MCF 10A (cell line): Measurements from ENCODE around the gene AMPD2. TPM values are rescaled to one million over a fixed set of nuclear protein-coding genes. Genes with fewer than 3 reads are reported as not detected.

Source experiments
- BruUV-seq: library from RNA; stranded (reverse); fragments of 400-500 nt; replicated peaks from 2 replicates; lab custom pipeline; 2021; lab: Mats Ljungman, UMichigan
- CTCF ChIA-PET: fragments of 300-600 bp; sonication (Branson Sonifier 250); formaldehyde crosslinking; extraction: SDS; loops from one replicate; lab custom pipeline; 2021; ENCODE audit warnings: antibody characterized with exemption, inconsistent platforms; lab: Yijun Ruan, JAX
- POLR2A ChIA-PET: fragments of 300-600, 350-650 bp; sonication (Branson Sonifier 250); formaldehyde crosslinking; extraction: SDS; loops from one replicate; lab custom pipeline; 2020; ENCODE audit warnings: antibody characterized with exemption, inconsistent platforms; lab: Yijun Ruan, JAX
- DNase-seq: peaks from one replicate; pipeline ENCODE4 v3.0.0-alpha.2; 2018; ENCODE audit not compliant: unreplicated experiment
- H3K27ac Mint-ChIP-seq: one replicate; pipeline ENCODE4 v1.8.0; 2022; ENCODE audit warnings: mild to moderate bottlenecking, low read depth, mixed read lengths; ENCODE audit not compliant: unreplicated experiment
- H3K27me3 Mint-ChIP-seq: one replicate; pipeline ENCODE4 v1.8.0; 2022; ENCODE audit warnings: mixed read lengths; ENCODE audit not compliant: insufficient read depth, unreplicated experiment
- H3K36me3 Mint-ChIP-seq: one replicate; pipeline ENCODE4 v1.8.0; 2022; ENCODE audit warnings: mild to moderate bottlenecking, moderate library complexity, mixed read lengths; ENCODE audit not compliant: insufficient read depth, unreplicated experiment
- H3K4me1 Mint-ChIP-seq: one replicate; pipeline ENCODE4 v1.8.0; 2022; ENCODE audit warnings: mixed read lengths; ENCODE audit not compliant: insufficient read depth, unreplicated experiment
- H3K4me3 Mint-ChIP-seq: one replicate; pipeline ENCODE4 v1.8.0; 2022; ENCODE audit warnings: mild to moderate bottlenecking, moderate library complexity, mixed read lengths; ENCODE audit not compliant: unreplicated experiment
- H3K9me3 Mint-ChIP-seq: one replicate; pipeline ENCODE4 v1.8.0; 2022; ENCODE audit warnings: mixed read lengths; ENCODE audit not compliant: unreplicated experiment
- CTCF ChIP-seq: fragments of 200-600 bp; IDR thresholded peaks from one replicate; pipeline ENCODE4 v1.8.0; 2022; ENCODE audit warnings: antibody characterized with exemption, mild to moderate bottlenecking; ENCODE audit not compliant: unreplicated experiment
- intact Hi-C: fragments of 100-400 bp; cut with micrococcal nuclease; formaldehyde crosslinking; loops from 2 replicates; pipeline ENCODE4 v1.14.1; 2022
- total RNA-seq: library from RNA; stranded (reverse); gene quantifications from 2 replicates; pipeline ENCODE4 v1.2.3, GENCODE V29; 2022

AMPD2 gene
- total RNA-seq, 1 experiment from 2014 or later: 49.5 TPM

- ChIA-PET CTCF (interaction anchor here (0.7 to 11.4 kb wide), 5 partner anchors 8 to 75 kb away, joined by 3 to 96 read pairs (median 4); no protein-coding TSS in a partner anchor), POLR2A (interaction anchor here (2.8 to 5.8 kb wide), 2 partner anchors 73 to 364 kb away, joined by 13 to 99 read pairs; partner anchors contain the start of genes AHCYL1 and GNAI3)
- DNase-seq: no peak
- Mint-ChIP-seq H3K4me1 (peaks cover 37% of the 10 kb centered on the region), H3K36me3 (no peaks in the 10 kb centered on the region), H3K27ac (peak overlapping the region; percentile 92), H3K4me3 (peak overlapping the region; percentile 97), H3K9me3 (no peaks in the 10 kb centered on the region), H3K27me3 (no peaks in the 10 kb centered on the region)
- BruUV-seq: TSS peak; percentile 11
- intact Hi-C loops: loop anchor here (2.0 kb wide), 1 partner anchor 73 kb away; the partner anchor contains the start of gene GNAI3
- no peak for TF ChIP-seq CTCF
Observed at GRCh38 chr1:109621379-109622136, 1.9 kb downstream of the AMPD2 start.

- no peaks in the 10 kb centered on the region for H3K9me3 Mint-ChIP-seq
- peak overlapping the region; percentile 92 for H3K27ac Mint-ChIP-seq
- TF ChIP-seq CTCF: no peak
- H3K4me3 Mint-ChIP-seq: peak overlapping the region; percentile 97
- H3K27me3 Mint-ChIP-seq: no peaks in the 10 kb centered on the region
- no peak for DNase-seq
- ChIA-PET CTCF (interaction anchor here (1.2 to 11.4 kb wide), 5 partner anchors 8 to 362 kb away, joined by 3 to 96 read pairs (median 3); partner anchors contain the start of gene AHCYL1), POLR2A (no interaction called here)
- no TSS peak for BruUV-seq
- peaks cover 30% of the 10 kb centered on the region for H3K4me1 Mint-ChIP-seq
- intact Hi-C loops: no loop called here
- H3K36me3 Mint-ChIP-seq: peaks cover 3% of the 10 kb centered on the region
Observed at GRCh38 chr1:109622137-109622892, 2.7 kb downstream of the AMPD2 start.

- Mint-ChIP-seq H3K36me3 (peaks cover 8% of the 10 kb centered on the region), H3K4me1 (peaks cover 26% of the 10 kb centered on the region), H3K9me3 (no peaks in the 10 kb centered on the region), H3K4me3 (no peak overlapping the region), H3K27ac (no peak overlapping the region), H3K27me3 (no peaks in the 10 kb centered on the region)
- ChIA-PET POLR2A (no interaction called here), CTCF (interaction anchor here (1.2 to 11.4 kb wide), 5 partner anchors 7 to 361 kb away, joined by 3 to 96 read pairs (median 3); partner anchors contain the start of gene AHCYL1)
- no TSS peak for BruUV-seq
- DNase-seq: no peak
- intact Hi-C loops: no loop called here
- TF ChIP-seq CTCF: no peak
Observed at GRCh38 chr1:109622895-109623294, 3.3 kb downstream of the AMPD2 start.
